SK-N-SH (cell line): ENCODE results near the gene MCTP1. TPM values are rescaled to one million over a fixed set of nuclear protein-coding genes. Genes with fewer than 3 reads are reported as not detected.

Experiments
- CTCF ChIA-PET: fragments of 300-600, 350-600 bp; formaldehyde crosslinking; extraction: SDS; loops from one replicate; lab custom pipeline; 2021; lab: Yijun Ruan, JAX
- POLR2A ChIA-PET: fragments of 350-600 bp; sonication (Branson Sonifier 250); formaldehyde crosslinking; extraction: SDS; loops from one replicate; lab custom pipeline; 2020; ENCODE audit warnings: antibody characterized with exemption, inconsistent platforms; lab: Yijun Ruan, JAX
- DNase-seq: peaks from one replicate; pipeline ENCODE4 v3.0.0; 2012
- H2AFZ ChIP-seq: fragments of 200-600 bp; sonication (generic); 2 replicates; pipeline ENCODE4 v1.8.1; 2016; ENCODE audit warnings: antibody characterized with exemption, mild to moderate bottlenecking, low read depth
- H3F3A ChIP-seq: fragments of 200-600 bp; sonication (generic); replicated peaks from 2 replicates; pipeline ENCODE3; 2016; ENCODE audit warnings: antibody characterized with exemption, mild to moderate bottlenecking; ENCODE audit not compliant: insufficient read depth
- H3K27ac ChIP-seq, 2 experiments: fragments of 200-500 bp in 1 of 2; fragments of 200-600 bp in 1 of 2; sonication (Bioruptor generic) in 1 of 2; sonication (generic), shearing (Covaris generic) in 1 of 2; 2 replicates each; pipeline versions ENCODE4 v1.5.1 to v1.6.1; 2014 to 2016; ENCODE audit warnings: low read depth in 2 of 2, inconsistent platforms in 1 of 2, low read length in 1 of 2, mild to moderate bottlenecking in 1 of 2, mixed read lengths in 1 of 2
- H3K27me3 ChIP-seq: fragments of 200-600 bp; sonication (generic), shearing (Covaris generic); 2 replicates; pipeline ENCODE4 v1.6.1; 2016; ENCODE audit warnings: mixed run types; ENCODE audit not compliant: insufficient read depth
- H3K36me3 ChIP-seq, 2 experiments: fragments of 200-500 bp in 1 of 2; fragments of 200-600 bp in 1 of 2; sonication (Bioruptor generic) in 1 of 2; sonication (generic) in 1 of 2; replicated peaks in 1 of 2; 2 replicates each; pipeline versions ENCODE3 to v1.5.1; 2014 to 2016; ENCODE audit warnings: low read length in 1 of 2, mild to moderate bottlenecking in 1 of 2; ENCODE audit not compliant: insufficient read depth in 2 of 2, control insufficient read depth in 1 of 2
- H3K4me1 ChIP-seq, 2 experiments: fragments of 200-500 bp in 1 of 2; fragments of 200-600 bp in 1 of 2; sonication (Bioruptor generic) in 1 of 2; sonication (generic), shearing (Covaris generic) in 1 of 2; 2 replicates each; pipeline versions ENCODE4 v1.5.1 to v1.6.1; 2014 to 2016; ENCODE audit warnings: low read depth in 1 of 2, low read length in 1 of 2, mixed run types in 1 of 2; ENCODE audit not compliant: insufficient read depth in 2 of 2, control insufficient read depth in 1 of 2
- H3K4me2 ChIP-seq: fragments of 200-600 bp; sonication (generic), shearing (Covaris generic); 2 replicates; pipeline ENCODE4 v1.6.1; 2017; ENCODE audit warnings: mixed run types
- H3K4me3 ChIP-seq, 2 experiments: fragments of 200-500 bp in 1 of 2; fragments of 200-600 bp in 1 of 2; sonication (Bioruptor generic) in 1 of 2; sonication (generic), shearing (Covaris generic) in 1 of 2; 2 replicates each; pipeline versions ENCODE4 v1.5.1 to v1.8.1; 2014 to 2016; ENCODE audit warnings: low read depth in 2 of 2, inconsistent platforms in 1 of 2, low read length in 1 of 2, mild to moderate bottlenecking in 1 of 2, mixed read lengths in 1 of 2, moderate library complexity in 1 of 2
- H3K79me2 ChIP-seq: fragments of 200-600 bp; sonication (generic); 2 replicates; pipeline ENCODE4 v1.8.1; 2017; ENCODE audit warnings: mild to moderate bottlenecking; ENCODE audit not compliant: insufficient read depth
- H3K9ac ChIP-seq: fragments of 200-600 bp; sonication (generic); 2 replicates; pipeline ENCODE4 v1.6.1; 2017; ENCODE audit warnings: mixed run types
- H3K9me2 ChIP-seq: fragments of 200-600 bp; sonication (generic); 2 replicates; pipeline ENCODE4 v1.6.1; 2017; ENCODE audit warnings: mixed run types
- H3K9me3 ChIP-seq: fragments of 200-600 bp; sonication (generic); 2 replicates; pipeline ENCODE4 v1.6.1; 2017; ENCODE audit warnings: mixed run types, mild to moderate bottlenecking, moderate library complexity
- H4K20me1 ChIP-seq: fragments of 200-600 bp; sonication (generic); 2 replicates; pipeline ENCODE4 v1.6.1; 2017; ENCODE audit warnings: mild to moderate bottlenecking, mixed run types; ENCODE audit not compliant: insufficient read depth
- ELF1 ChIP-seq: IDR thresholded peaks from 2 replicates; pipeline ENCODE4 v1.4.0; 2012
- EP300 ChIP-seq, 2 experiments: IDR thresholded peaks; 2 replicates each; pipeline versions ENCODE4 v1.4.0 to v1.6.1; 2012; ENCODE audit warnings: borderline replicate concordance in 1 of 2, low read depth in 1 of 2, low read length in 1 of 2
- EZH2phosphoT487 ChIP-seq: fragments of 200-600 bp; sonication (generic); IDR thresholded peaks from 2 replicates; pipeline ENCODE4 v1.6.1; 2017; ENCODE audit warnings: low read depth, mixed run types, mild to moderate bottlenecking, antibody characterized with exemption, moderate library complexity, borderline replicate concordance
- FOSL2 ChIP-seq: IDR thresholded peaks from 2 replicates; pipeline ENCODE4 v1.4.0; 2012; ENCODE audit warnings: low read depth, mild to moderate bottlenecking, moderate library complexity, borderline replicate concordance
- FOXJ3 ChIP-seq: sonication (generic); formaldehyde crosslinking; IDR thresholded peaks from 2 replicates; pipeline ENCODE4 v1.5.1; 2020; ENCODE audit warnings: mild to moderate bottlenecking, missing genetic modification reagents
- GABPA ChIP-seq: IDR thresholded peaks from 2 replicates; pipeline ENCODE4 v1.4.0; 2012; ENCODE audit warnings: low read depth, mild to moderate bottlenecking
- MAX ChIP-seq: IDR thresholded peaks from 2 replicates; pipeline ENCODE4 v1.4.0; 2012; ENCODE audit warnings: low read depth
- RAD21 ChIP-seq: IDR thresholded peaks from 2 replicates; pipeline ENCODE4 v1.6.1; 2012; ENCODE audit warnings: mild to moderate bottlenecking, low read length
- RCOR1 ChIP-seq: fragments of 150-350 bp; IDR thresholded peaks from 2 replicates; pipeline ENCODE4 v1.6.1; 2017; ENCODE audit warnings: antibody characterized with exemption, low read length
- RFX5 ChIP-seq: IDR thresholded peaks from 2 replicates; pipeline ENCODE4 v1.6.1; 2012; ENCODE audit warnings: mild to moderate bottlenecking, improper control_type of control experiment, low read length
- RXRA ChIP-seq: IDR thresholded peaks from 2 replicates; pipeline ENCODE4 v1.4.0; 2012; ENCODE audit warnings: low read depth, mild to moderate bottlenecking, borderline replicate concordance
- SMC3 ChIP-seq: IDR thresholded peaks from 2 replicates; pipeline ENCODE4 v1.6.1; 2012; ENCODE audit warnings: low read depth, low read length, improper control_type of control experiment
- TEAD4 ChIP-seq: IDR thresholded peaks from 2 replicates; pipeline ENCODE4 v1.4.0; 2012; ENCODE audit warnings: mild to moderate bottlenecking, borderline replicate concordance; ENCODE audit not compliant: insufficient read depth
- WGBS: methylation state at CpG from one replicate; pipeline ENCODE4 v1.1.6; 2017; ENCODE audit warnings: low lambda C conversion rate; 5-methylcytosine and 5-hydroxymethylcytosine counted together
- polyA plus RNA-seq, 3 experiments: library from polyadenylated mRNA; depleted of rRNA; stranded (reverse); fragments of >200 nt; gene quantifications; 2 replicates each; pipeline ENCODE4 v1.2.3, GENCODE V29; 2012

The MCTP1 gene
- polyA plus RNA-seq, 1 of the 3 experiments (the other 2 are of a cell fraction) = 0.53 TPM

DNA sequence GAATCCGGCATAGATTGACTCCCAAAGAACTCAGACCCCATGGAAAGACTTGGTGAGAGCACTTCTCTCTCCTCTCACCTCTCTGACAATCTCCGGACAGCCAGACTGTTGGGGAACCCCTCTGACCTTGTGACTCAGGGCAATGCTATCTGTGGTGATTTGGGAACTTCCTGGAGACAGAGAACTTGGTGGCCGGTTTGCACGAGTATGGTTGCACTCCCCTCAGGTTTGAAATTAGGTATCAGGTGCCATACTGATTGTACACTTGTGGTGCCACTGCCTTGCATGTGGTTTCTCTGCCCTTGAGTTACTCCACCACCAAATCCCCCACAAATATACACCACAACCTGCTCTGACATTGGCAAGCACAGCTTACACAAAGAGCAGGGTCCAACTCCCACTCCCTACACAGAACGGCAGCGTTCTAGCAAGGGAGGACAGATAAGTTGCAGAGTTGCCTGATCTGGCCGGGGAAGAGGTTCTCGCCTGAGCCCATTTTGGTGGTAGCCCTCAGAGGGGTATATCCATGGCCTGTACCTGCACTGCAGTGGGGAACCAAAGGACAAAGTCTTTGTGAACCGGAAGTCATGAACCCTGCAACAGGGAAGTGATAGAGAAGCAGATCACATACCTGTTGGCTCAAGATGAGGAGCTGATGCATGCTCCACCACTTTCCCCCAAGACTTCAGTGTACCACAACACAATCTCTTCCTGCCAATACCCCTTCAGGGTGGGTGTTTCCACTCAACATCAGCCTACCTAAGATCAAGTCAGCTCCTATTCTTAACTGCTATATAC lies 255.1 kb downstream of the MCTP1 start:
- Histone ChIP-seq H3F3A (no peaks in the 10 kb centered on the region), H3K4me2 (no peak overlapping the region), H3K9me3 (no peaks in the 10 kb centered on the region), H3K4me1 (no peaks in the 10 kb centered on the region), H3K79me2 (no peaks in the 10 kb centered on the region), H4K20me1 (no peaks in the 10 kb centered on the region), H3K9me2 (no peaks in the 10 kb centered on the region), H2AFZ (no peak overlapping the region), H3K36me3 (no peaks in the 10 kb centered on the region), H3K27me3 (no peaks in the 10 kb centered on the region), H3K4me3 (no peak overlapping the region), H3K9ac (no peak overlapping the region), H3K27ac (no peak overlapping the region)
- CTCF ChIA-PET = interaction anchor here (0.7 kb wide), 1 partner anchor 17 kb away, joined by 3 read pairs; no protein-coding TSS in a partner anchor
- TF ChIP-seq EP300 (IDR thresholded peaks at IDR 0.05; ENCODE audit: borderline replicate concordance in 1 of 2, low read depth in 1 of 2, low read length in 1 of 2) (no peak), TEAD4 (no peak), GABPA (no peak), MAX (no peak), ELF1 (no peak), RAD21 (no peak), RXRA (no peak), SMC3 (no peak), RFX5 (no peak), RCOR1 (no peak)
- POLR2A ChIA-PET = no interaction called here
- DNase-seq = no peak
- 42% methylated on average over 9 of the region's 9 CpGs for WGBS

DNA sequence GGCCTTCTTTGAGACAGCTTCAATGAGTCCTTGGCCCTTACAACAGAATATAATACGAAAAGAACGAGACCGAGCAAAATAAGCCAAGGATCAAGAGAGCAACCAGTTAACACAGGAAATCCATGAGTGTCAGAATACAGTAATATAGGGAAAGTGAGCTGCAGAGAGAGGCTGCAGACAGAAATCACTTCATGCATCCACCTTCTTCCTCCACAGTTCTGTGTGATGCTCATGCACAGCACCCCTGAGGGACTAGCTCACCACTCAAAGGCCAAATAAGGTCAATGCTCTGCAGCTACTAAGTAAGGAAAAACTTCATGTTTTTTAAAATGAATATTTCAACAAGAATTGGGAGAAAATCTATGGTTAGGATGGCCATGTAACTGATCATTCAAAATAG lies 257.1 kb downstream of the MCTP1 start:
- Histone ChIP-seq H3K36me3 (no peaks in the 10 kb centered on the region), H3K27ac (no peak overlapping the region), H3K9me2 (no peaks in the 10 kb centered on the region), H3K4me1 (no peaks in the 10 kb centered on the region), H2AFZ (no peak overlapping the region), H3K9me3 (no peaks in the 10 kb centered on the region), H3K27me3 (no peaks in the 10 kb centered on the region), H3K4me2 (no peak overlapping the region), H3K9ac (no peak overlapping the region), H3F3A (no peaks in the 10 kb centered on the region), H3K4me3 (no peak overlapping the region), H3K79me2 (no peaks in the 10 kb centered on the region), H4K20me1 (no peaks in the 10 kb centered on the region)
- ChIA-PET CTCF (no interaction called here), POLR2A (no interaction called here)
- TF ChIP-seq MAX (no peak), RAD21 (no peak), EP300 (IDR thresholded peaks at IDR 0.05; ENCODE audit: borderline replicate concordance in 1 of 2, low read depth in 1 of 2, low read length in 1 of 2) (no peak), FOSL2 (no peak), FOXJ3 (no peak), EZH2phosphoT487 (no peak)
- DNase-seq = no peak
- WGBS = 30% methylated on average over 3 of the region's 3 CpGs
